GM18499 (cell line): ENCODE measurements around the gene AMN.

ENCODE experiments used
- ATAC-seq: cut with Tn5 transposase; IDR thresholded peaks from one replicate; pipeline ENCODE4 v1.9.1; 2021; ENCODE audit warnings: moderate number of reproducible peaks; ENCODE audit not compliant: insufficient read depth, unreplicated experiment

AMN gene

GRCh38 chr14:102898776-102899515 is 23.5 kb upstream of the AMN start:
- no peak for ATAC-seq

GRCh38 chr14:102899516-102899900 is 23.0 kb upstream of the AMN start:
- ATAC-seq: no peak

DNA sequence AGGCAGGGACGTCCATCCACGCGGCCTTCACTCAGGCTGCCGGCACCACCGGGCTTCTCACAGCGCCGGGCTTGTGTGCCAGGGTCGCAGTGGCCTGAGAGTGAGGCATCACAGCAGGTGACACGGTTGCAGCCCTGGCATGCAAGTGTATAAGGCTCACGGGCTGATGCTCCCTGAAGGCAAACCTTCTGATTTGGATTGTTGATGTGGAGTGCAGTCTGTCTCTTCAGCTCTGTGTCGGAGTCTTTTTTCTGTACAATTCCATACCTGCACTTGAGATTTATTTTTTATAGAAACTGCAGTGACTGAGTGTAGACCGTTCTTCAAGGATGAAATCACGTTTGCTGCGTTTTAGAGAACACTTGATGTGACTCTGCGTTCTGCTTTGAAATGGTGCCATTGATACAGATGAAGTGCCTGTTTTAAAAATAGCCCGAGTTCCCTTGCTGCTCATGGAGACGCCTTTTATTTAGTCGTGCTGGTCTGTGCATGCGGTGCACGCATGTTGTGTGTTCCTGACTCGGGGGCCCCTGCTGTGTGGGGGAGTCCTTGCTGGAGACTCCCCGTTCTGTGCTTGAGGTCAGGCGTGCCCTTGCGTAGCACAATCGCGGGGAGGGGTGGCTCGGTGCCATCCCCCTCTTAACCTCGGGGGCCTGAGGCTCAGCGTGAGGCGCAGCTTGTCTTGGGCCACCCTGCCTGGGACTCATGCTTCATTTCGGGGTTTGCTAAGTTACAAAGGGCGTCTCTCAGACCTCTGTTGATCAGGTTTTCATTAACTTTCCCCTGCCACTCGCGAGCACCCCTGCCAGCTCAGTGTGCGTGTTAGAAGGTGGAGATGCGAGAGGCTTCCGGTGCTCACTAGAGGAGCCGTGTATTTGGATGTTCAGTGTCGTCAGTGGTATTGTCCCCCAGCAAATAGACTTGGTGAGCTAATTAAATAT is 21.6 kb upstream of the AMN start:
- ATAC-seq: no peak

DNA sequence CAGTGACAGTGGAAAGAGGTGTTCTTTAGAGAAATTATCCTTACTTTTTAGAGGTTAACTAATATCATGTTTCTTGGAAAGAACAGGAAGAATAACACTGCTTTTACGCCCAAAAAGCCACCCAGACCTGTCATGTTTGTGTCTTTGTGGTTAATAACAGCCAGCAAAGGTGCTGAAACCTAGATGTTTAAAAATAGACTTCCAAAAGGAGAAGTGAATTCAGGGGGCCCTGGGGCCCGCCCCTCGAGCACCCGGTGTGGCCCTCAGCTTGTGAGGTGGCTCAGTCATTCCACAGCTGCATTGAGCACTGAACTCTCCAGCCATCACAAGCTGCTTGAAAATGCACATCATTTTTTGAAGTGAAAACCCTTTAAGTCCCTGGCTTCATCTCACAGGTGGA is 20.8 kb upstream of the AMN start:
- no peak for ATAC-seq

DNA sequence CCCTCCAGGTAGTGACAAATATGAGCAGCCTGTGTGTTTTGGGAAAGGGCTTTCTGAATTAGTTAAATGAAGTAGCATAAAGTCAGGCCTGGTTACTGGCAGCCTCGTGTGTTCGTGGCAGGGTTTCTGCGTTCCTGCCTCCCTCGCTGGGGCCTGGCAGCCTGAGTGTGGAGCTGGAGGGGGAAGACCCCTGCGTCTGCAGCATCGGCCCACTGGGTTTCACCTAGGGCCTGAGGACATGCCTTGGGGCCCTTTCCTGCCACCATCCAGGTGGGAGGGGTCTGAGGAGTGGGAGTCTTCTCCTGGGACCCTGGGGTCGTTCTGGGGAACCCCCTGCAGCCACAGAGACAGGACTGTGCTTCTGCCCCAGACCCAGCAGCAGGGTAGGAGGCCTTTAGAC is 20.4 kb upstream of the AMN start:
- ATAC-seq: no peak

GRCh38 chr14:102902523-102903247 is 19.8 kb upstream of the AMN start:
- no peak for ATAC-seq

GRCh38 chr14:102903248-102903888 is 19.1 kb upstream of the AMN start:
- ATAC-seq: no peak

DNA sequence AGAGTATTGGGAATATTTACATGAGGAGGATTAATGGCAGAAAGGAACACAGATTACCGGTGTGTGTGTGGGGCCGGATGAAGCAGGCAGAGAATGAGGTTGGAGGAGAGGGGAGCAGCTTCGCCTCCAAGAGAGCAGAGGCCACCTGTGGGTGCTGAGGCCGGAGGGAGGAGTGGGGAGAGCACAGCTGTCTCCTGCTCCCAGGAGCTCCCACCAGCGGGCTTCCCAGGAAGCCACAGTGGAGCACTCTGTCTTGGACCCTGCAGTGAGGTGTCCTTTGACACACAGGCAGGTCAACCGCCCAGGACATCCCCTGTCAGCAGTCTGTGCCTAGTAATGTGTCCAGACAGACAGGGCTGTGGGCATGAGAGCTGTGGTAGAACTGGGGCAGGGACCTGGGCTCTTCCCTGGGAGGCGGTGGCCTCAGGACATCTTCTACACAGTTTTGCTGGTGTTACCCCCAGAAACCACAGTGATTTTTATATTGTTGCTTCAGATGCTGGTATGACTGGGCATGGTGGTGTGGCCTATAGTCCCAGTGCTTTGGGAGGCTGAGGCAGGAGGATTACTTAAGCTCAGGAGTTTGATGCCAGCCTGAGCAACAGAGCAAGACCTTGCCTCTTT is 18.5 kb upstream of the AMN start:
- ATAC-seq: no peak

DNA sequence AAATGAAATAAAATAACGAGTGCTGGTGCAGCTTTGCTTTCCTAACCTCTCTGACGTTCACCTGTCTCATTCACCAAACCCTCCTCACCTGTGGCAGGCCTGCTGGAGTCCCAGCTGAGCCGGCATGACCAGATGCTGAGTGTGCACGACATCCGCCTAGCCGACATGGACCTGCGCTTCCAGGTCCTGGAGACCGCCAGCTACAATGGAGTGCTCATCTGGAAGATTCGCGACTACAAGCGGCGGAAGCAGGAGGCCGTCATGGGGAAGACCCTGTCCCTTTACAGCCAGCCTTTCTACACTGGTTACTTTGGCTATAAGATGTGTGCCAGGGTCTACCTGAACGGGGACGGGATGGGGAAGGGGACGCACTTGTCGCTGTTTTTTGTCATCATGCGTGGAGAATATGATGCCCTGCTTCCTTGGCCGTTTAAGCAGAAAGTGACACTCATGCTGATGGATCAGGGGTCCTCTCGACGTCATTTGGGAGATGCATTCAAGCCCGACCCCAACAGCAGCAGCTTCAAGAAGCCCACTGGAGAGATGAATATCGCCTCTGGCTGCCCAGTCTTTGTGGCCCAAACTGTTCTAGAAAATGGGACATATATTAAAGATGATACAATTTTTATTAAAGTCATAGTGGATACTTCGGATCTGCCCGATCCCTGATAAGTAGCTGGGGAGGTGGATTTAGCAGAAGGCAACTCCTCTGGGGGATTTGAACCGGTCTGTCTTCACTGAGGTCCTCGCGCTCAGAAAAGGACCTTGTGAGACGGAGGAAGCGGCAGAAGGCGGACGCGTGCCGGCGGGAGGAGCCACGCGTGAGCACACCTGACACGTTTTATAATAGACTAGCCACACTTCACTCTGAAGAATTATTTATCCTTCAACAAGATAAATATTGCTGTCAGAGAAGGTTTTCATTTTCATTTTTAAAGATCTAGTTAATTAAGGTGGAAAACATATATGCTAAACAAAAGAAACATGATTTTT is 17.1 kb upstream of the AMN start:
- no peak for ATAC-seq

GRCh38 chr14:102906616-102907302 is 15.7 kb upstream of the AMN start:
- ATAC-seq: no peak

- no peak for ATAC-seq
These were observed 15.1 kb upstream of the AMN start for GRCh38 chr14:102907303-102907844.

- ATAC-seq: no peak
These were observed 14.3 kb upstream of the AMN start for GRCh38 chr14:102907980-102908730.

DNA sequence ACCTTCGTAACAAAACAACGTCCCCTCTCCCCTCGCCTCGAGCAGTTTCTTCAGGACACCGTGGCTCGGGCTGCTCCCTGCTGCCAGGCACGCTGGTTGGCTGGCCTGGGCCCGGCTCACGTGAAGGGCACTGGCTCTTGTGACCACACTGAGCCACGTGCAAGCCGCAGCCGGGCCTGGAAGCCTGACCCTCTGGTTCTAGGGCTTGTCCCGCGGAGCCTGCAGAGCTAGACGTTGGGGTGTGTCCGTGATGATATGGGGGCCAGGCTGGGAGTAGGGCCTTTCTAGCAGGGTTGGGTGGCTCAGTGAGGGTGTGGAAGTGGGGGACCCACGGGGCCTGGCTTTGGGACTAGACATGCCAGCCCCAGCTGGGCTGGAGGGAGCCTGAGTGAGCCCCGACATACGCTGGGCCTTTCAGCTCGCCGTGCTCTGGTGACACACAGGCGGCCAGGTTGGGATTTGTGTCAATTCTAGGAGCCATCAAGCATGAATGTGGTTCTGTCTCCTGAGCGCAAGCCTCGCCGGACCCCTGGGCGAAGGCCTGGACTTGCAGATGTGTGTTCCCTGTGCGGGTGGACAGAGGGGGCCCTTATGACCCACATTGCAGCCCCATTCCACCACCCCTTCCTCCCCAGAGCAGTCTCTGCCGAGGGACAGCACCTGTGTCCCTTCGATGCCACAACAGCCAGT is 13.6 kb upstream of the AMN start:
- ATAC-seq: no peak

- ATAC-seq: no peak
These were observed 13.0 kb upstream of the AMN start for GRCh38 chr14:102909462-102909861.

DNA sequence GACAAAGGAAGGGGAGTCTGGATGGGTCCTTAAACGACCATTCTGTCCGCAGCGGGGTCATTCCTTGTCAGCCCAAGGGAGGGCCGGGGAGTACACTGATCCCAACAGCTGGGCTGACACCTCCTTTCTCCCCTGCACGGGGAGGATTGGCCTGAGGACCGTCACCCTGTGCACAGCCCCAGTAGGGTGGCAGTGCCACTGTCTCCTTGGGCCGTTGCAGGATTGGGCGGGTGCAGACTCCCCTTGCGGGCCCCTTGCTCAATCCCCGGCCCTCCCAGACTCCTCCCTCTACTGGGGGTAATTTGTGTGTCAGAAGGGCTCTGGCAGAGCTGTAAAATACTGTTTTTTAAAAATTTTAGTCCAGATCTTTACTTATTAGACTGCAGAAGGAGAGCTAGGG is 12.6 kb upstream of the AMN start:
- no peak for ATAC-seq

DNA sequence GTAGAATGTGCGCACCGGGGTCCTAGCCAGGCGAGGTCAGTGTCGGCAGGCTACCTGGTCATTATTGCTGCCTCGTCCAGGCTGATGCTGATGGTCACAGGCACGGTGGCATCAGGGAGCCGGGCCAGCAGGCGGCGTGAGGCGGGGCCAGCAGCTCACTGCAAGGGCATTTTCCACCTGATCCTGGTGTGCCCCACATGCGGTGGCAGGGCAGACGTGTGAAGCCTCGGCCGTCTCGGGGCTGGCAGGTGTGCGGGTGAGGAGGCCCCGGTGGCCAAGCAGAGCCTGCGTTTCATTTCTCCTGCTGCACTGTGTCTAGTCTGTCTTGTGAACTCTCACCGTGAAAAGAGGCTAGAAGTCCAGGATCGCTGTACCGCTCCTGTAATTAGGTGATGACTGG is 12.0 kb upstream of the AMN start:
- ATAC-seq: no peak

GRCh38 chr14:102911541-102911951 is 10.9 kb upstream of the AMN start:
- no peak for ATAC-seq
